UCSD-AML1 (cell line): ENCODE results near the gene SV2A.
"Not testable (repeated sequence)": the region's sequence is repeated elsewhere in the genome, so short reads cannot be mapped to it uniquely, and the experiment has no call there.

Experiments
- DNase-seq: peaks from one replicate; lab custom pipeline; 2025; ENCODE audit not compliant: unreplicated experiment; lab: John Stamatoyannopoulos, UW

Gene SV2A, protein sequence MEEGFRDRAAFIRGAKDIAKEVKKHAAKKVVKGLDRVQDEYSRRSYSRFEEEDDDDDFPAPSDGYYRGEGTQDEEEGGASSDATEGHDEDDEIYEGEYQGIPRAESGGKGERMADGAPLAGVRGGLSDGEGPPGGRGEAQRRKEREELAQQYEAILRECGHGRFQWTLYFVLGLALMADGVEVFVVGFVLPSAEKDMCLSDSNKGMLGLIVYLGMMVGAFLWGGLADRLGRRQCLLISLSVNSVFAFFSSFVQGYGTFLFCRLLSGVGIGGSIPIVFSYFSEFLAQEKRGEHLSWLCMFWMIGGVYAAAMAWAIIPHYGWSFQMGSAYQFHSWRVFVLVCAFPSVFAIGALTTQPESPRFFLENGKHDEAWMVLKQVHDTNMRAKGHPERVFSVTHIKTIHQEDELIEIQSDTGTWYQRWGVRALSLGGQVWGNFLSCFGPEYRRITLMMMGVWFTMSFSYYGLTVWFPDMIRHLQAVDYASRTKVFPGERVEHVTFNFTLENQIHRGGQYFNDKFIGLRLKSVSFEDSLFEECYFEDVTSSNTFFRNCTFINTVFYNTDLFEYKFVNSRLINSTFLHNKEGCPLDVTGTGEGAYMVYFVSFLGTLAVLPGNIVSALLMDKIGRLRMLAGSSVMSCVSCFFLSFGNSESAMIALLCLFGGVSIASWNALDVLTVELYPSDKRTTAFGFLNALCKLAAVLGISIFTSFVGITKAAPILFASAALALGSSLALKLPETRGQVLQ

GRCh38 chr1:149917571-149918144, at the start of gene SV2A:
SV2A (minus strand) TSS chr1:149917844; CDS start chr1:149913840, 4,004 bp downstream.
- peak; percentile 74 for DNase-seq

DNA sequence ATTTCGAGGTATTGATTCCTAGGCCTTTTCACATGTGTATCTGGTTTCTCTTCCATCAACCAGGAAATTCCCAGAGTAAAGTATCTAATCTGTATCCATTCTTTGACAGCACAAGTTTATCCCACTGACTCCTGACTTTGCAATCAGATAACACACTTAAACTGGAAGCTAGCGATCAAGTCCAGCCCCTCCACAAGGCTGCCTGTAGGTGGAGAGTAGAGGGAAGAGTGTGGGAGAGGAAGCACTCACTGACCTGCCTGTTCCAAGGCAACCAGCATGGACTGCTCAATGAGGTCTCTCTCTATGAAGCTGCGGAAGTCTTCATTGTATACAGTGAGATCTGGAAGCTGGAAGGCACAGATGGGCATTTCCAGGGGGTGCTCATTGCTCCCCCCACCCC, 49.4 kb upstream of the SV2A start:
- DNase-seq = no peak

- DNase-seq = no peak
These were observed 48.8 kb upstream of the SV2A start for GRCh38 chr1:149966405-149966804.

- DNase-seq = no peak
These were observed 47.8 kb upstream of the SV2A start for GRCh38 chr1:149965440-149965839.

GRCh38 chr1:149963358-149963757, 45.7 kb upstream of the SV2A start:
- DNase-seq = no peak

GRCh38 chr1:149962736-149963135, 45.1 kb upstream of the SV2A start:
- no peak for DNase-seq

GRCh38 chr1:149962039-149962647, 44.5 kb upstream of the SV2A start:
- DNase-seq = peak; percentile 38

GRCh38 chr1:149957548-149957947, 39.9 kb upstream of the SV2A start:
- not testable (repeated sequence) for DNase-seq

DNA sequence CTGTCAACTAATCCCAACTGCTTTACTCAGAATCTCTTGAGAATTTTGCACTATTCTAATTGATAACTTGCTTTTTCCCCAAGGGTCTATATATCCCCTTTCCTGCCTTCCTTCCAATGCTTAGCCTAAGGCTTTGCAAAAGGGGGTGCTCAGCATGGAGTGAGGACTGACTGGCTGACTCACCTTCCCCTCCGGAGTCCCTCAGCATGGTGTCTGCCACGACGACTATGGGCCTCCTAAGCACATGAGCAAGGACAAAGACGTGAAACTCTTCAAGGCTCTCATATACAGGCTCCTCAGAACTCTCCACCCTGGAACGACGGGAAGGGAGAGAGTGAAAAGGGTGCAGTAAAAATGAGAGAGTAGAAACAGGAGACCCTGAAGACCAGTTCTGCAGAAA, 32.3 kb upstream of the SV2A start:
- DNase-seq = no peak

DNA sequence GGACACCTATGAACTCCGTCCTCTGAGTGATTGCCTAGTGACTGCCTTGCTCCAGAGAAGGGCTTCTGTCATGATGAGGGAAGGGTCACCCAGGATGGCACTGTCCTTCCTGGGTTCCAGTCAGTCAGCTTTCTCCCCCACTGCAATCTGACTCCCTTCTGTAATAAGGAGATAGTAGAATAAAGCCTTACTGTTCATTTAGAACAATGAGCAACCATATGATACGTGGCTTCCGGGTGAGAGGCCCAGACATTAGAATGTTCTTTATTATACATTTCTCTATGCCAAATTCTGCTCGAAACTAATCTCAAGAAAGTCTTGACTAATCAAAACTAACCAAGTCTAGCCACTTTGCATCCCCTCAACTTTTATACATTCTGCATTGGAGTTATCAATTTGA, 27.6 kb upstream of the SV2A start:
- no peak for DNase-seq

GRCh38 chr1:149942885-149943284, 25.2 kb upstream of the SV2A start:
- no peak for DNase-seq

DNA sequence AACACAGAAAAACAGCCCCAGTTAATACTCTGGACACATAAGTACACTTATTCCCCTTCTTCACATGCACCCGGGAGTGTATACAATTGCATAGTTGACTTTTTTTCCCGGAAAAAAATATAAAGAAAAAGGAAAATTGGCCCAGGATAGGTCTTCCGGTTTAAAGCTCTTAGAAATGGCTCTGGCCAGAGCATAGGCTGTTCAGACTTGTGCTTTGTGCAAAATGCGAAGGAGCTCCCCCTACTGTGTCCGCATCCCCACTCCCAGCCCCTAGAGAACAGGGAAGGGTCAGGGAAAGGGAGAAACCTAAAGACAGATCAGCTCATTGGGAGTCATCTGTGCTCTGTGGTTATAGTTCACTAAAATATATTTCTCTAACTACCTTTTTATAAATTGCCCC, 24.6 kb upstream of the SV2A start:
- DNase-seq = peak; percentile 13

- no peak for DNase-seq
These were observed 22.8 kb upstream of the SV2A start for GRCh38 chr1:149940427-149940826.

DNA sequence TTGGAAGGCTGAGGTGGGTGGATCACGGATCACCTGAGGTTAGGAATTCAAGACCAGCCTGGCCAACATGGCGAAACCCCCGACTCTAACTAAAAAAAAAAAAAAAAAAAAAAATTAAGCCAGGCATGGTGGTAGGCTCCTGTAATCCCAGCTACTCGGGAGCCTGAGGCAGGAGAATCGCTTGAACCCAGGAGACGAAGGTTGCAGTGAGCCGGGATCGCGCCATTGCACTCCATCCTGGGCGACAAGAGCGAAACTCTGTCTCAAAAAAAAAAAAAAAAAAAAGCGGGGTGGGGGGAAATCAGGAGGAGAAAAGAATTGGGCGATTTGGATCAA, 21.0 kb upstream of the SV2A start:
- DNase-seq = not testable (repeated sequence)

DNA sequence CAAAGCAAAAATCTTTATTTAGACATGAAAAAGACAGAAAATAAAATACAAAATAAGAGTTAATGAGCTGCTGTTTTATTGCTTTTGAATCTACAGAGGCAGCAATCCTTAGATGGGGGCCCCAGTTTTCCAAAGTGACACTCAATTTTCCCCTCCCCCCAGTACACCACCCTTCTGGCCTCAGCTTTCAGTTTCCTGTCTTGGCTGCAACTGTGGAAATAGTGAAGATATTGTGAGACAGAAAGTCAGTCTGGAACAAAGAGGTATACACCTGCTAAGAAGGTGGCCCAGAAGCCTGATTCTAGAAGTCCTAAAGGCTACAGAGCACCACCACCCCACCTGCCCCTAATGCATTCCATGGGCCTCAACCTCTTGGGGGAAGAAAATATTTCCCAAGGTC, 20.1 kb upstream of the SV2A start:
- no peak for DNase-seq

DNA sequence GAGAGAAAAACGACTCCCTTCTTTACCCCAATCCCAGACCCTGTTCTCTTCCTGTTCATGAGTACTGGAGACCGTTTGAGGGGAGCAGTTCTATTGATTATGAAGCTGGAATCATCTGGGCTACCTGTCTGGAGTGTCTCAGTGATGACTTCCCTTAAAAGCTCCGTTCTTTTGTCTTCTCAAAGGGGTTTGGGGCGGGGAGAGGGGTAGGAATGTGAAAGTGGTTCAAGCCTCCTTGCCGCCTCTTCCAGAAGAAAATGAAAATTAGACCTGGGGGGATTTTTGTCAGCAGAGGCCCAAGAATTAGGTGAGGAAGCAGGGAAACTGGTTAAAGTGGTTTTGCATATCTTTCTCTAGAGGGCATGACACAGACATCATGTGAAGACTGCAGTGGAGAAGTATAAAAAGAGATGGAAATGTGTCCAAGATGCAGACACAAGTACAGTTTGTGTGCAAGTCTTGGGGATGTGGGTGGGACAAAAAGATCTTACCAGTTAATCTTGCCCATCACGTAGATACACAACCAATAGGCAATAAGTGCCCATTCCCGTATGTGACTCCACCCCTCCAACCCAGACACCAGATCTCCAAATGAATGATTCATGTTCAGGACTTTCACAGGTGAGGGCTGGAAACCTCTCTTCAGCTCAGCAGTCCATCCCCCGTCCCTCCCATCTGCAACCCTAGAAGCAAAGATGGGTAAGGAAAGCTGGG, 19.5 kb upstream of the SV2A start:
- DNase-seq = no peak

GRCh38 chr1:149936170-149936991, 18.7 kb upstream of the SV2A start, which contains the start of gene MTMR11:
MTMR11 (minus strand) TSS chr1:149936879; CDS start chr1:149936647, 232 bp downstream.
- no peak for DNase-seq

DNA sequence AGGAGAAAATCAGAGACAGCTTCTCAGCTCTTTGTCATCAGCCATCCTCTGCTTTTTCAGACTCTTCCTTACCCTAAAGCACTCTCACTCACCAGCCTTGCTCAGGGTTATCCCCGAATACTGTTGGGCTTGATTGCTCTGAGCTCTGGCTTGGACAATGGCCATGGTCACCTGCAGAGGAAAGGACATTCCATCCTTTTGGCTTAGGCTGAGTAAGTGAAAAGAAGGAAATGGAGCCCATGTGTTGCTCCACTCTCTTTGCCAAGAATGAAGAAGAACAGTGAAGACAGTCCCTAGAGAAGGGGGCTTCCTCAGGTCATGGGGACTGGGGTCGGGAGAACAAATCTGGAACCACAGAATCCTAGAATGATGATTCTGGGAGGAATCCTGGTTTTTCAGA, 16.7 kb upstream of the SV2A start:
- no peak for DNase-seq

- no peak for DNase-seq
These were observed 15.6 kb upstream of the SV2A start for GRCh38 chr1:149933208-149933607.

DNA sequence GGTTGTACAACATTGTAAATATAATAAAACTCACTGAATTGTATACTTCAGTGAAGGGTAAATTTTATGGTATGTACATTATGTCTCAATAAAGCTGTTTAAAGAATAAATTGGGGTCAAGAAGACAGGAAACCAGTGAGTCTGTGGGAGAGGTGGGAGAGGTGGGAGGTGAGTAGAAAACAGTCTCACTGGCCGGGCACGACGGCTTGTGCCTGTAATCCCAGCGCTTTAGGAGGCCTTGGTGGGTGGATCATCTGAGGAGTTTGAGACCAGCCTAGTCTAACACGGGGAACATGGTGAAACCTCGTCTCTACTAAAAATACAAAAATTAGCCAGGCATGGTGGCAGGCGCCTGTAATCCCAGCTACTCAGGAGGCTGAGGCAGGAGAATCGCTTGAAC, 14.8 kb upstream of the SV2A start:
- no peak for DNase-seq
